GOT3 (cell line): Measurements from ENCODE around the gene SQOR.

Experiments used
- DNase-seq: peaks from one replicate; lab custom pipeline; 2025; ENCODE audit warnings: mixed read lengths; lab: John Stamatoyannopoulos, UW

Gene SQOR

DNA sequence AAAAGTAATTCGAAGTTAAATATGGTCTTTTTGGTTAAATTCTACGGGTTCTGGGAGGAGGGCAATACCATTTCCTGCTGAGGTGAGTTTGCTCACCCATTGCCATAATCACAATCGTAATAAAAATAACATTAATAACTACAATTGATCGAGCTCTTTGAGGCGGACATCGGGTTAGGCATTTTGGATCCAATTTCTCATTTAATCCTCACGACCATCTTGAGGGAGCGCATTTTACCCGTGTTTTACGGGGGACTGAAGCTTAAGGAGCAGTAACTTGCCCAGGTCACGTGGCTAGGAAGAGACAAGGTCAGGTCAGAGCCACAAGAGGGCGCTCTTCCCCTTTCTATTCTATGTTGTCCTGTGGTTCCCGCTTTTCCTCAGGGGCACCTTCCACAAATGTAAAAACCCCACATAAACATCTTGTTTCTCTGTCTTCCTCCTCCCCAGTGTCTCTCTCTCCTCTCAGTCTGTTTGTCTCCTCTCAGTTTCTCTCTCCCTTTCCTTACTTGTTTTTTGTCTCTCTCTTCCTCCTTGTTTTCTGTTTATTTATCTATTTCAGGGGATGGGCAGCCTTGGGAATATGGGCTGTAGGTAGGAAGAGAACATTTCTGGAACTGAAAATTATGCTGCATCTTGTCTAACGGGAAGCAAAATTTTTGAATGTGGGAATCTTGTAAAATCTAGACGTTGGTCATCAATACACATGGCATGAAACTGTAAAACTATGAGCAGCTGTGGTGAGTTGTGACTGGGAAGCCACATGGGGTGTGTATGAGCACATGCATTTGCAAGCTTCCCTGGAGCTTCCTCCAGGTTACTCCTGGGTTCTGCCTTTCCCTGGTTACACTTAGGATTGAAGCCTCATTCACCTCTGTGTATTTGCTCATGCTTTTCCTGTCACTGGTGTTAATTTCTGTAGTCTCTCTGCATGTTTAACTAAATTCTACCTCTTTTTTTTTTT lies 71.0 kb downstream of the SQOR start:
- DNase-seq: no peak

GRCh38 chr15:45710657-45711056 lies 75.8 kb downstream of the SQOR start:
- no peak for DNase-seq

DNA sequence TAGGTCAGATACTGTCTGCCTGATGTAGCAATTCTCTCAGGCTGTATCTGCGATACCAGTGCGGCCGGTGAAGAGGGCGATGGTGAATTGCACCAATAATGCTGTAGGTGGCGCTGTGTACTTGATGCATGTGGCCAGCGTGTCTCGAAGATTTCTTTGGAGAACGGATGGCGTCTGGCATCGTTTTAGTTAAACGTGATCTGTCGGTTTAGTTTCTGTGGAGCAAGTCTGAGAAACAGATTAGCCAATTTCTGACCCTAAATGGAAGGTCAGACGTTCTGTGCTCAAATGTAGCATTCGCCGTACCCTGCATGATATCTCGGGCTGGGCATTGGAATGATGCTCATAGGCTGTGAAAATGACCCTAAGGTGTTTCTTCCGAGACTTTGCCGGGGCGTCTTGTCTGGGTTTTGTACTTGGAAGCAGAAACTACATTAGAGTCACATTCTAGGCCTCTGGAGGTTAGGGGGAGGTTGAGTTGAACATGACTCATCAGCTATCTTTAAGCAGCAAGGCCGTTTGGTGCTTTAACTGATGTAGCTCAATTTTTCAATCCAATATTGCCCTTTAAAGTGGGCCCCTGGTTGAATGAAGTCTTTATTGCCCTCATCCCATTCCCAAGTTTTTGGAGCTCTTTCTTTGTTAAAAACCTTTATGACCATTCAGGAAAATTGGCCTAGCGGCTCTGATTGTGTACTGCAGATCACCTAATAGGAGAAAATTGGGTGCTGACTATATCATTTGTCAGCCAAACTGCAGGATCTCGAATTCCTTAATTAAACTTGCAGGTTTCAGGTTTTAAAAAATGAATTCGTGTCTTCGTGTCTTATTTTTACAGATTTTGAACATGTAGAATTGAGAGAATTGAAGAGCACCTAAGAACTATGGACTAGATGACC lies 80.0 kb downstream of the SQOR start:
- peak; percentile 10 for DNase-seq

GRCh38 chr15:45715528-45715927 lies 80.7 kb downstream of the SQOR start:
- DNase-seq: no peak

DNA sequence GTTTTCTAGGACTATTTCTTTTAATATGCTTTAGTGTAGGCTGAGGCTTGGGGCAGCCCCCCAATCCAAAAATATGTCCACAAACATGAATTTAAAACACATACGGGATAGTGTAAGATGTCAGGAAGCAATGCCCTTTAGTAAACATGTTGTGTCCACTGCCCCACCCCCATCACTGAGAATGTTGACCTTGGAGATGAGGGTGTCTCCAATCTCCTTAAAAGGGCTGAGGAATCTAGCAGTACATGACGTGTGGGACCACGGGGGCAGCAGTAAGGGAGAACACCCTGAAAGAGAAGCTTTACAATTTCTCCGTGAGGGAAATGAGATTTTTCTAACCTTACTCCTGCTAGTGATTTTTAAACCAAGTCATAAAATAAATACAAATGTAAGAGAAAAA lies 84.7 kb downstream of the SQOR start:
- no peak for DNase-seq

GRCh38 chr15:45720183-45720582 lies 85.4 kb downstream of the SQOR start:
- no peak for DNase-seq

GRCh38 chr15:45728641-45729040 lies 93.8 kb downstream of the SQOR start:
- no peak for DNase-seq

- DNase-seq: no peak
Measured at GRCh38 chr15:45729141-45729540, 94.3 kb downstream of the SQOR start.

- DNase-seq: no peak
Measured at GRCh38 chr15:45731343-45731742, 96.5 kb downstream of the SQOR start.

DNA sequence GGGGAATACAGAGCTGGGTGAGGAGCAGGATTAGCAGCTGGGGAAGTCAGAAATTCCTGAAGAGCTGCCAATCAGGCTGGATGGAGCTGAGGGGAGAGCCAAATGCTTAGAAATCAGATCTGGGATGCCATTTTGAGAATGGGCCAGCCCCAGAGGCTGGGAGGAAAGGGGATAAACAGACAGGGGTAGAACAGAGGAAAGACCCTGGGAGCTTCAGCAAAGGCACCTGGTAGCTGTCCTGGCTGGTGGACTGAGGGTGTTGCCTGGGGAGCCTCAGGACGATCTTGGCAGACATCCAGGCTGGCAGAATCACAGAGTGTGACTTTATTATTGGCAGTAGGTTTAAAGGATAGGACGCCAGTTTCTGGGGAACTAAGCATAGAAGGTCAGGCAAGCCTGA lies 97.8 kb downstream of the SQOR start:
- no peak for DNase-seq

DNA sequence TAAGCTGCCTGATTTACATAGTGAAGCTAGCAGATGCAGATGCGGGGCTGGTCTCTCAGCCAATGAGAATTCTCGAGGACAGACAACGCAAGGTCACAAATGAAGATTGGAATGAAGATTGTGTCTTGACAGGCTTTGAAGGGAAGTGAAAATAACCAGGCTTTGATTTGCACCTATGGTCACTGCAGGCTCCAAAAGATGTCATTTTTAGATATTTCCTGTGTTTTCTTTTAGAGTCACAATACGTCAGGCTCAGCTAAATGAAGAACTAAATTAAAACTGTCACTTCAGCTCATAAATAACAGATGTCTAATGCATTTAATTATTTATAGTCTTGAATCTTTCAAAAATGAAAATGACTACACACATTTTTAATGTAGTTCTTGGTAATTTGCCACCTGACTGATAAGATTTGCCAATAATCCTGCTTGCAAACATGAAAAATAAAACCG lies 99.5 kb downstream of the SQOR start:
- DNase-seq: no peak
